Femur (tissue), 1 donor: ENCODE results near the gene STPG4.
"Not testable (repeated sequence)": the region's sequence is repeated elsewhere in the genome, so short reads cannot be mapped to it uniquely, and the experiment has no call there.

Source experiments
- DNase-seq: peaks from one replicate; pipeline ENCODE4 v3.0.0-alpha.2; 2017

The STPG4 gene

GRCh38 chr2:47172922-47173695, 18.0 kb upstream of the STPG4 start:
- DNase-seq = no peak

GRCh38 chr2:47172156-47172921, 17.2 kb upstream of the STPG4 start:
- DNase-seq = no peak

GRCh38 chr2:47169784-47170183, 14.7 kb upstream of the STPG4 start:
- DNase-seq = no peak

DNA sequence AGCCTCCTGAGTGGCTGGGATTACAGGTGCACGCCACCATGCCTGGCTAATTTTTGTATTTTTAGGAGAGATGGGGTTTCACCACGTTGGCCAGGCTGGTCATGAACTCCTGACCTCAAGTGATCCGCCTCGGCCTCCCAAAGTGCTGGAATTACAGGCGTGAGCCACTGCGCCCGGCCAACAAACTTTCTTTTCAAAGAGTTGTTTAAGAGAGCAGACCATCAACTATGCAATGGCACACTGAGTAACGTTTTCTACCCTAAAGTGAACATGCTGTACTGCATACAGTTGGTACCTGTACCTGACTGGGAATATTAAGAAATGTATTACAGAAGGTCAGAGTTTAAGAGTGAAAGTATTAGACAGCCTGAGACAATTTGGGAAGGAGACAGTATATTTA, 13.8 kb upstream of the STPG4 start:
- DNase-seq = not testable (repeated sequence)

GRCh38 chr2:47167149-47167548, 12.0 kb upstream of the STPG4 start:
- DNase-seq = no peak

GRCh38 chr2:47165001-47165555, 10.0 kb upstream of the STPG4 start:
- no peak for DNase-seq

DNA sequence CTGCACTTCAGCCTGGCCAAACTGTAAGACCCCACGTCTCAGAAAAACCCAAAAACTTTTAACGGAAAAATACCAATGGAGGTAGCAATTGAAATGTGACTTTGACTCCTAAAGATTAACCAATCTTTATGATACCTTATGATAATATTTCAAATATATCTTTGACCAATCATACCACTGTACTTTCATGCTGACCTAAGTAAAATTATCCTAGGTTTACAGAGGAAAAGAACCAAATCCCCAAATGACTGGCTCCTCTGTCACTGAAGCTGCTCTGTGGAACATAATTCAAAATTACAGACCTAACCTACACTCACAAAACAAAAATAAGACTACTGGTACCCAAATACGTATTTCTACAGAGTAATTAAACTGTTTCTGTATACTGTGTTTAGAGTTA, 7.7 kb upstream of the STPG4 start:
- no peak for DNase-seq

DNA sequence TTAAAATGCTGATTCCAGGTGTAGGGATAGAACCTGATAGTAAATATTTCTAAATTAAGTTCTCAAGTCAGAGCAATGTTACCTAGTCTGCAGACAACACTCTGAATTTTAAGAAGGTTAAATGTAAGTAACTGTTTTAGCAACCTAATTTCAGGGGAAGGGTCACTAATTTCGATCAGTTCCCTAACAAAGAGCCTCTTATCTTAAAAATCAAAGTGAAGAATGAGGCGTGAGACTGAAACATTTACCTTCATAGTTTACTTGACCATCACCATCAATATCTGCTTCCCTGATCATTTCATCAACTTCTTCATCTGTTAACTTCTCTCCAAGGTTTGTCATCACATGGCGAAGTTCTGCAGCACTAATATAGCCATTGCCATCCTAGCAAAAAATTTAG, 6.4 kb upstream of the STPG4 start:
- no peak for DNase-seq

- DNase-seq = no peak
Observed at GRCh38 chr2:47160660-47161059, 5.6 kb upstream of the STPG4 start.

DNA sequence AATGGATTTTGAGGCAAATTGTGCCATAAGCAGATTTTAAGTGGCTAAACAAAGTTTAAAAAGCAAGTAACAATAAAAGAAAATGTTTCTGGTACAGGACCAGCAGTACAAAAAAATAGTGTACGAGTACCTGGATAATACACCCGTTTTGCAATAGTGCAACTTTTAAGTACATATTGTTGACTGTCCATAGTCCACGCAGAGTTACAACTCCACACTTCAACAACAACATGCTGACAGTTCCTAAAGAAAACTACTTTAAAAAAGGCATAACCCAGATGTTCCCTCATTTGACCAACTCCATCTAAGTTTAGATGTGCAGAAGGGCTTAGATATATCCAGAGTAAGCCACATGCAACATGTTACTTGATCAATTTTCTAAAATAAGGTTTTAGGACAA, 5.1 kb upstream of the STPG4 start:
- DNase-seq = no peak

DNA sequence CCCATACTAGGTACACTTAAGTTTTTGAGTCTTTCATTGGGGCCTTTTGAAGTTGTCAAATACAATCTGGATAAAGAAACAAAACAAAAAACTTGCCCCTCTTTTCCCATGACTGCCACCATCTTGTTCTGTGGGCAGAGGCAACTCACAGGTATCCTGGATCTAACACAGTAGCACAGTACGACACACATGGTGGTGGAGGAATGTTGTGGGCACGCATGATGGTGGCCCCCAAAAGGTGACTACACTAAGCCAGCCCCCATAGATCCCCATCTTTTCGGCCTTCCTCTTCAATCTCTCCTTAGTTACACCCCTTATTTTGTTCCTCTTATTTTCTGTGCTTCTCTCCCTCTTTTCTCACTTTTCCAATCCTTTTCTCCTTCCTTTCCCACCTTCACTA, 4.5 kb upstream of the STPG4 start:
- no peak for DNase-seq

- DNase-seq = no peak
Observed at GRCh38 chr2:47158576-47158975, 3.5 kb upstream of the STPG4 start.

DNA sequence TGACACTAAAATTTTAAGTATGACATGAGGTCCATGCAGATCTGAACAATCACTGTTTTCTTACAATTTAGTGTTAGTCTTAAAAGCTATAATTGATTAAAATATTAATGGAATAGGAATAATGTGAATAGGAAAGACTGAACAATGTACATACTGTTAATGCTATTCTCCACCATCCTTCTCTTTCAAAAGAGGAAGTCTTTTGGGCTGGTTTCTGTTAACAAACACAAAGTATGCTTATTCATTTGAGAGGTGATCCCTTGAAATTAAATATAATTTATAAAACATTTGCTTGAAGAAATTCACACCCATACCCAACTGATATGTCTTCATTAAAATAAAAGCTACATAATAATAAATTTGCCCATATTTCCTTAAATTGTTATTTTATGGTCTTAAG, 2.3 kb downstream of the STPG4 start:
- DNase-seq = no peak

- no peak for DNase-seq
Observed at GRCh38 chr2:47150175-47150574, 4.9 kb downstream of the STPG4 start.

- no peak for DNase-seq
Observed at GRCh38 chr2:47147021-47147420, 8.1 kb downstream of the STPG4 start.

GRCh38 chr2:47145466-47145865, 9.6 kb downstream of the STPG4 start:
- DNase-seq = no peak

- no peak for DNase-seq
Observed at GRCh38 chr2:47141520-47141919, 13.6 kb downstream of the STPG4 start.

DNA sequence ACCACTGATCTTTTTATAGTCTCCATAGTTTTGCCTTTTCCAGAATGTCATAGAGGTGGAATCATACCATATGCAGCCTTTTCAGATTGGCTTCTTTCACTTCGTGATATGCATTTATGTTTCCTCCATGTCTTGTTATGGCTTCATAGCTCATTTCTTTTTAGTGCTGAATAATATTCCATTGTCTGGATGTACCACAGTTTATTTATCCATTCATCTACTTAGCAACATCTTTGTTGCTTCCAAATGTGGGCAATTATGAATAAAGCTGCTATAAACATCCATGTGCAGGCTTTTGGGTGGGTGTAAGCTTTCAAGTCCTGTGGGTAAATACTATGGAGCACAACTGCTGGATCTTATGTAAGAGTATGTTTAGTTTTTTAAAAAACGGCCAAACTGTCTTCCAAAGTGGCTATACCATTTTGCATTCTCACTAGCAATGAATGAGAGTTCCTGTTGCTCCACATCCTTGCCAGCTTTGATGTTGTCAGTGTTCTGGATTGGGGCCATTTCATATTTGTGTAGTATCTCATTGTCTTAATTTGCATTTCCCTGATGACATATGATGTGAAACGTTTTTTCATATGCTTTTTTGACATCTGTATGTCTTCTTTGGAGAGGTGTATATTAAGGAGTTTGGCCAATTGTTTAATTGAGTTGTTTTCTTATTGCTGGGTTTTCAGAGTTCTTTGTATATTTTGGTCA, 20.6 kb downstream of the STPG4 start:
- DNase-seq = no peak

GRCh38 chr2:47133046-47133445, 22.1 kb downstream of the STPG4 start:
- no peak for DNase-seq

DNA sequence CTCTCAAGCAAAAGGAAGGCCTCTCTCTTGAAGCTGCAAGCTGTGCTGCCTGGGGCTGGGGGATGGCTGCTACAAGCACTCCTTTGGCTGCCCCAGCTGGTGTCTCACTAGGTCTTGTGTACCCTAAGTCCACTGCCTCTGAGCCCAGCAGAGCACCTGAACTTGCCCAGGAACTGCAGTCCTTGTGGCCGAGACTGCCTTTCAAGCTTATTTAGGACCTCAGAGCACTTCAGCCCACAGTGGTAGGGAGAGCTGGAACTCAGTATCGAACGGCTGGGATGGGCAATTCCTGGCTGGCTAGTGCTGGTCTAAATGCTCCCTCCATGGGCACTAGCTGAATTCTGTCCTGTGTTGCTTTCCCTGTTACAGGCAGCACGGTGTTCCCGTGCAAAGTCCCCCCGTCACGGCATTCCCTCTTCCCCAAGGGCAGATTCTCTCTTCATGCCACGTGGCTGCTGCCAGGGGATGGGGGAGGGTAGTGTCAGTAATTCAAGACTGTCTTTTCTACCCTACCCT, 25.9 kb downstream of the STPG4 start:
- DNase-seq = no peak

DNA sequence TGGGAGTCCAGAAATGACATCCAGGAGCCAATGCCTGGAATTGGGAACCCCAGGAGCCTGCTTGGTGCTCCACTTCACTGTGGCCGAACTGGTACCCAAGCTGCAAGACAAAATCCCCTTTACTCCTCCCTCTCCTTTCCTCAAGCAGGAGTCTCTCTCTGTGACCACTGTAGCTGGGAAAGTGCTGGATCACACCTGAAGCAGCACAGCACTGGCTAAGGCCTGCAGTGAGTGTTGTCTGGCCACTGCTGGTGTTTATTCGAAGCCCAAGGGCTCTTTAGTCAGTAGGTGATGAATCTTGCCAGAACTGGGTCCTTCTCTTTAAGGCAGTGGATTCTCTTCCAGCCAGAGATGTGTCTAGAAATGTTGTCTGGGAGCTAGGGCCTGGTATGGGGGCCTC, 26.4 kb downstream of the STPG4 start:
- DNase-seq = no peak

- no peak for DNase-seq
Observed at GRCh38 chr2:47127862-47128543, 27.1 kb downstream of the STPG4 start.

- no peak for DNase-seq
Observed at GRCh38 chr2:47126783-47127182, 28.3 kb downstream of the STPG4 start.
